ENCODE results near the gene SLC12A7.

GRCh38 chr5:1007221-1007680 is 104.6 kb downstream of the SLC12A7 start:
- no peak for TF ChIP-seq CTCF (conservative IDR thresholded peaks at IDR 0.05; ENCODE audit: low read length)
- no peak for TF ChIP-seq EZH2phosphoT487 (IDR thresholded peaks at IDR 0.05; ENCODE audit: borderline replicate concordance, low read depth, low read length)
